Trophoblast cell (in vitro differentiated cells and primary cell): ENCODE results near the gene RPS6KA3.
"Not testable (repeated sequence)": the region's sequence is repeated elsewhere in the genome, so short reads cannot be mapped to it uniquely, and the experiment has no call there.

Source experiments
- DNase-seq, 2 donors: peaks; one replicate each; pipeline ENCODE4 v3.0.0-alpha.2; 2016
- H2AFZ ChIP-seq: 2 replicates; pipeline ENCODE4 v1.6.1; 2013; ENCODE audit warnings: low read length, moderate library complexity, mild to moderate bottlenecking; ENCODE audit not compliant: insufficient read depth, poor library complexity
- H2AK5ac ChIP-seq: 2 replicates; pipeline ENCODE4 v1.6.1; 2013; ENCODE audit warnings: mild to moderate bottlenecking, low read length
- H2BK120ac ChIP-seq: 2 replicates; pipeline ENCODE4 v1.6.1; 2013; ENCODE audit warnings: low read length, mild to moderate bottlenecking, moderate library complexity; ENCODE audit not compliant: insufficient read depth, poor library complexity
- H2BK12ac ChIP-seq: 2 replicates; pipeline ENCODE4 v1.6.1; 2013; ENCODE audit warnings: mild to moderate bottlenecking, low read length, moderate library complexity
- H2BK5ac ChIP-seq: 2 replicates; pipeline ENCODE4 v1.6.1; 2013; ENCODE audit warnings: low read length, low read depth, moderate library complexity, mild to moderate bottlenecking; ENCODE audit not compliant: poor library complexity
- H3K14ac ChIP-seq: 2 replicates; pipeline ENCODE4 v1.6.1; 2013; ENCODE audit warnings: mild to moderate bottlenecking, low read length
- H3K18ac ChIP-seq: 2 replicates; pipeline ENCODE4 v1.6.1; 2013; ENCODE audit warnings: mild to moderate bottlenecking, low read length
- H3K23ac ChIP-seq: 2 replicates; pipeline ENCODE4 v1.6.1; 2013; ENCODE audit warnings: low read length
- H3K27ac ChIP-seq: 2 replicates; pipeline ENCODE4 v1.5.1; 2013; ENCODE audit warnings: low read depth, mild to moderate bottlenecking, inconsistent platforms, low read length, moderate library complexity
- H3K27me3 ChIP-seq: 2 replicates; pipeline ENCODE4 v1.6.1; 2013; ENCODE audit warnings: inconsistent platforms, mild to moderate bottlenecking, low read length, moderate library complexity; ENCODE audit not compliant: insufficient read depth
- H3K36me3 ChIP-seq, 2 experiments: 1 replicate in 1 of 2; 2 replicates in 1 of 2; pipeline ENCODE4 v1.6.1; 2013; ENCODE audit warnings: low read length in 2 of 2, mild to moderate bottlenecking in 2 of 2, moderate library complexity in 1 of 2; ENCODE audit not compliant: insufficient read depth in 2 of 2, control insufficient read depth in 1 of 2
- H3K4ac ChIP-seq: 2 replicates; pipeline ENCODE4 v1.6.1; 2013; ENCODE audit warnings: low read depth, mild to moderate bottlenecking, low read length, moderate library complexity
- H3K4me1 ChIP-seq, 2 experiments: 1 replicate in 1 of 2; 2 replicates in 1 of 2; pipeline ENCODE4 v1.6.1; 2013; ENCODE audit warnings: low read length in 2 of 2, mild to moderate bottlenecking in 2 of 2, moderate library complexity in 1 of 2; ENCODE audit not compliant: insufficient read depth in 2 of 2, control insufficient read depth in 1 of 2
- H3K4me2 ChIP-seq: 2 replicates; pipeline ENCODE4 v1.6.1; 2013; ENCODE audit warnings: inconsistent platforms, mild to moderate bottlenecking, low read length, moderate library complexity
- H3K4me3 ChIP-seq: 2 replicates; pipeline ENCODE4 v1.5.1; 2013; ENCODE audit warnings: mild to moderate bottlenecking, low read depth, low read length, inconsistent platforms
- H3K79me1 ChIP-seq: one replicate; pipeline ENCODE4 v1.6.1; 2013; ENCODE audit warnings: low read length
- H3K79me2 ChIP-seq: 2 replicates; pipeline ENCODE4 v1.6.1; 2013; ENCODE audit warnings: low read length, mild to moderate bottlenecking; ENCODE audit not compliant: control insufficient read depth, insufficient read depth, poor library complexity
- H3K9ac ChIP-seq: 2 replicates; pipeline ENCODE4 v1.6.1; 2013; ENCODE audit warnings: mild to moderate bottlenecking, low read length
- H3K9me3 ChIP-seq: 2 replicates; pipeline ENCODE4 v1.6.1; 2013; ENCODE audit warnings: low read depth, mild to moderate bottlenecking, control low read depth, inconsistent platforms, low read length; ENCODE audit not compliant: insufficient read depth
- H4K12ac ChIP-seq: 2 replicates; pipeline ENCODE4 v1.6.1; 2013; ENCODE audit warnings: low read depth, mild to moderate bottlenecking, low read length, moderate library complexity
- H4K8ac ChIP-seq: 2 replicates; pipeline ENCODE4 v1.6.1; 2013; ENCODE audit warnings: low read depth, mild to moderate bottlenecking, low read length, moderate library complexity
- H4K91ac ChIP-seq: one replicate; pipeline ENCODE4 v1.6.1; 2013; ENCODE audit warnings: low read depth, mild to moderate bottlenecking, low read length, moderate library complexity
- WGBS: extraction: QIAGEN DNeasy Blood & Tissue Kit; methylation state at CpG from one replicate; pipeline ENCODE4 v1.1.7; 2013; ENCODE audit warnings: missing lambda C conversion rate; ENCODE audit not compliant: insufficient read length, insufficient coverage; ENCODE audit errors: extremely low coverage; 5-methylcytosine and 5-hydroxymethylcytosine counted together

RPS6KA3 gene

GRCh38 chrX:20173313-20173712 is 93.4 kb downstream of the RPS6KA3 start:
- Histone ChIP-seq H4K91ac (no peak overlapping the region), H3K4ac (no peak overlapping the region), H2AFZ (no peak overlapping the region), H2BK5ac (no peak overlapping the region), H3K36me3 (peaks cover 9% of the 10 kb centered on the region in 2 experiments), H3K4me3 (no peak overlapping the region), H3K14ac (no peak overlapping the region), H3K27ac (no peak overlapping the region), H3K9ac (no peak overlapping the region), H4K12ac (no peak overlapping the region), H3K9me3 (no peaks in the 10 kb centered on the region), H3K79me1 (no peaks in the 10 kb centered on the region), H3K79me2 (no peaks in the 10 kb centered on the region), H3K27me3 (no peaks in the 10 kb centered on the region), H4K8ac (no peak overlapping the region), H3K18ac (no peak overlapping the region), H2BK120ac (no peak overlapping the region), H3K23ac (no peak overlapping the region), H2BK12ac (no peak overlapping the region), H2AK5ac (no peak overlapping the region), H3K4me2 (no peak overlapping the region), H3K4me1 (no peaks in the 10 kb centered on the region)
- DNase-seq, result no peak
- no CpG with 5 or more reads among the region's 2 CpGs for WGBS

GRCh38 chrX:20171887-20172286 is 94.8 kb downstream of the RPS6KA3 start:
- Histone ChIP-seq H3K14ac (no peak overlapping the region), H2AFZ (no peak overlapping the region), H4K12ac (no peak overlapping the region), H3K79me1 (no peaks in the 10 kb centered on the region), H3K9me3 (no peaks in the 10 kb centered on the region), H4K91ac (no peak overlapping the region), H3K27ac (no peak overlapping the region), H2BK120ac (no peak overlapping the region), H3K9ac (no peak overlapping the region), H3K4me1 (no peaks in the 10 kb centered on the region), H2AK5ac (no peak overlapping the region), H3K4ac (no peak overlapping the region), H2BK12ac (no peak overlapping the region), H3K27me3 (no peaks in the 10 kb centered on the region), H3K18ac (no peak overlapping the region), H3K23ac (no peak overlapping the region), H4K8ac (no peak overlapping the region), H3K79me2 (no peaks in the 10 kb centered on the region), H2BK5ac (no peak overlapping the region), H3K4me2 (no peak overlapping the region), H3K4me3 (no peak overlapping the region), H3K36me3 (peaks cover 9% of the 10 kb centered on the region in 2 experiments)
- no CpG with 5 or more reads among the region's 3 CpGs for WGBS
- DNase-seq, result no peak

GRCh38 chrX:20162516-20162915 is 104.2 kb downstream of the RPS6KA3 start:
- H2BK5ac ChIP-seq, DNase-seq, H4K8ac ChIP-seq, H3K23ac ChIP-seq, H4K91ac ChIP-seq, H3K27ac ChIP-seq, H3K9ac ChIP-seq, H2AFZ ChIP-seq, H3K79me2 ChIP-seq, H3K4me1 ChIP-seq, H4K12ac ChIP-seq, H3K4me2 ChIP-seq, H3K9me3 ChIP-seq, H2AK5ac ChIP-seq, H3K27me3 ChIP-seq, H3K79me1 ChIP-seq, H2BK12ac ChIP-seq, H3K4ac ChIP-seq, H3K18ac ChIP-seq, H3K36me3 ChIP-seq, H2BK120ac ChIP-seq, H3K4me3 ChIP-seq, H3K14ac ChIP-seq: not testable (repeated sequence)

GRCh38 chrX:20159797-20160385 is 106.8 kb downstream of the RPS6KA3 start:
- Histone ChIP-seq H3K36me3 (peaks cover 6 to 11% of the 10 kb centered on the region in 2 experiments), H3K4ac (no peak overlapping the region), H3K9me3 (no peaks in the 10 kb centered on the region), H3K79me2 (no peaks in the 10 kb centered on the region), H3K4me2 (no peak overlapping the region), H4K12ac (no peak overlapping the region), H3K9ac (no peak overlapping the region), H2AFZ (no peak overlapping the region), H4K8ac (no peak overlapping the region), H2BK12ac (no peak overlapping the region), H2BK120ac (no peak overlapping the region), H2AK5ac (no peak overlapping the region), H3K4me3 (no peak overlapping the region), H3K14ac (no peak overlapping the region), H3K79me1 (no peaks in the 10 kb centered on the region), H2BK5ac (no peak overlapping the region), H3K23ac (no peak overlapping the region), H4K91ac (no peak overlapping the region), H3K18ac (no peak overlapping the region), H3K27me3 (no peaks in the 10 kb centered on the region), H3K27ac (no peak overlapping the region), H3K4me1 (no peaks in the 10 kb centered on the region)
- DNase-seq, result no peak
- WGBS, result no CpG with 5 or more reads among the region's 4 CpGs
